ENCODE results near the gene SPRY2.

Gene SPRY2

GRCh38 chr13:80307401-80307987 is 33.4 kb downstream of the SPRY2 start:
- POLR2A ChIA-PET: no interaction called here
- H3K27ac ChIP-seq (ENCODE audit: extremely low read depth, low read depth, low read length): no peak overlapping the region
- no peak for TF ChIP-seq ZNF548 (tag by site-specific recombination; IDR thresholded peaks at IDR 0.05)
- no peak for TF ChIP-seq ZFP3 (tag by site-specific recombination; IDR thresholded peaks at IDR 0.05; ENCODE audit: low read depth)
- no peak for TF ChIP-seq YY1 (tag by site-specific recombination; IDR thresholded peaks at IDR 0.05)
- TF ChIP-seq ZBTB17 (tag by site-specific recombination; IDR thresholded peaks at IDR 0.05): no peak
- no peak for TF ChIP-seq ZSCAN16 (tag by site-specific recombination; IDR thresholded peaks at IDR 0.05)
- TF ChIP-seq ZNF223 (tag by site-specific recombination; IDR thresholded peaks at IDR 0.05): no peak
- no peak for TF ChIP-seq ZNF518A (tag by site-specific recombination; conservative IDR thresholded peaks at IDR 0.05; ENCODE audit: low read depth)
- TF ChIP-seq ZNF155 (tag by site-specific recombination; IDR thresholded peaks at IDR 0.05): no peak
- no peak for TF ChIP-seq ZNF146 (tag by site-specific recombination; IDR thresholded peaks at IDR 0.05)
- no peak for TF ChIP-seq ZNF792 (tag by site-specific recombination; IDR thresholded peaks at IDR 0.05)
- no peaks in the 10 kb centered on the region for H3K36me3 ChIP-seq (ENCODE audit: control insufficient read depth in 2 of 2, insufficient read depth in 1 of 2, low read length in 2 of 2)
- no peak overlapping the region for H3K4me3 ChIP-seq (ENCODE audit: low read depth, low read length)
- H3K4me1 ChIP-seq (ENCODE audit: control insufficient read depth, insufficient read depth, low read length): no peaks in the 10 kb centered on the region
- no peaks in the 10 kb centered on the region for H3K9me3 ChIP-seq (ENCODE audit: control insufficient read depth, insufficient read depth, low read depth, low read length)
- CTCF ChIA-PET: no interaction called here

GRCh38 chr13:80306337-80306972 is 34.5 kb downstream of the SPRY2 start:
- POLR2A ChIA-PET: no interaction called here
- Histone ChIP-seq H3K36me3 (ENCODE audit: control insufficient read depth in 2 of 2, insufficient read depth in 1 of 2, low read length in 2 of 2) (no peaks in the 10 kb centered on the region), H3K4me3 (ENCODE audit: low read depth, low read length) (no peak overlapping the region), H3K9me3 (ENCODE audit: control insufficient read depth, insufficient read depth, low read depth, low read length) (no peaks in the 10 kb centered on the region), H3K4me1 (ENCODE audit: control insufficient read depth, insufficient read depth, low read length) (no peaks in the 10 kb centered on the region), H3K27ac (ENCODE audit: extremely low read depth, low read depth, low read length) (no peak overlapping the region)
- TF ChIP-seq SCRT1 (tag by site-specific recombination; IDR thresholded peaks at IDR 0.05; ENCODE audit: borderline replicate concordance) (no peak), SETDB1 (IDR thresholded peaks at IDR 0.05; ENCODE audit: insufficient read length, low read length) (no peak), ZNF785 (tag by site-specific recombination; IDR thresholded peaks at IDR 0.05) (no peak)
- CTCF ChIA-PET: no interaction called here

- H3K27ac ChIP-seq (ENCODE audit: extremely low read depth, low read depth, low read length): no peak overlapping the region
- CTCF ChIA-PET: no interaction called here
- H3K4me3 ChIP-seq (ENCODE audit: low read depth, low read length): no peak overlapping the region
- no peaks in the 10 kb centered on the region for H3K36me3 ChIP-seq (ENCODE audit: control insufficient read depth in 2 of 2, insufficient read depth in 1 of 2, low read length in 2 of 2)
- no peak for TF ChIP-seq ZNF843 (tag by site-specific recombination; IDR thresholded peaks at IDR 0.05)
- no peak for TF ChIP-seq ZNF555 (tag by site-specific recombination; conservative IDR thresholded peaks at IDR 0.05)
- no peak for TF ChIP-seq ZNF341 (tag by site-specific recombination; IDR thresholded peaks at IDR 0.05; ENCODE audit: low read depth)
- TF ChIP-seq ZNF175 (tag by site-specific recombination; IDR thresholded peaks at IDR 0.05): no peak
- TF ChIP-seq PRDM10 (tag by site-specific recombination; IDR thresholded peaks at IDR 0.05): no peak
- no peak for TF ChIP-seq ZNF777 (tag by site-specific recombination; IDR thresholded peaks at IDR 0.05; ENCODE audit: borderline replicate concordance)
- TF ChIP-seq AEBP2 (tag by site-specific recombination; IDR thresholded peaks at IDR 0.05; ENCODE audit: borderline replicate concordance): no peak
- H3K9me3 ChIP-seq (ENCODE audit: control insufficient read depth, insufficient read depth, low read depth, low read length): no peaks in the 10 kb centered on the region
- no peaks in the 10 kb centered on the region for H3K4me1 ChIP-seq (ENCODE audit: control insufficient read depth, insufficient read depth, low read length)
- POLR2A ChIA-PET: no interaction called here
Measured at GRCh38 chr13:80305737-80306136, 35.2 kb downstream of the SPRY2 start.
